Measurements from ENCODE around the gene EXD3. TPM values are rescaled to one million over a fixed set of nuclear protein-coding genes. Genes with fewer than 3 reads are reported as not detected.
"Not testable (repeated sequence)": the region's sequence is repeated elsewhere in the genome, so short reads cannot be mapped to it uniquely, and the experiment has no call there.

Gene EXD3
- total and polyA plus RNA-seq, 4 donors = 9.4 to 43.5 (median 27.6) TPM

GRCh38 chr9:137380171-137380570, 42.8 kb downstream of the EXD3 start:
- 90% methylated on average over 2 of the region's 16 CpGs for WGBS (ENCODE audit: insufficient coverage)
- Histone ChIP-seq H3K27ac (ENCODE audit: low read depth, low read length) (no peak overlapping the region), H3K4me3 (ENCODE audit: low read depth, low read length) (no peak overlapping the region), H3K9me3 (ENCODE audit: control insufficient read depth, insufficient read depth, low read length) (no peaks in the 10 kb centered on the region), H3K27me3 (ENCODE audit: control insufficient read depth, insufficient read depth, low read length) (no peaks in the 10 kb centered on the region), H3K36me3 (ENCODE audit: control insufficient read depth, insufficient read depth, low read length) (peaks cover 47% of the 10 kb centered on the region), H3K4me1 (ENCODE audit: control insufficient read depth, insufficient read depth, low read length) (peaks cover 4% of the 10 kb centered on the region)
- no peak for DNase-seq (ENCODE audit: low read depth in 4 of 6, low spot score in 6 of 6)

- 93% methylated on average over 12 of the region's 12 CpGs for WGBS (ENCODE audit: insufficient coverage)
- Histone ChIP-seq H3K36me3 (ENCODE audit: control insufficient read depth, insufficient read depth, low read length) (peaks cover 43% of the 10 kb centered on the region), H3K4me1 (ENCODE audit: control insufficient read depth, insufficient read depth, low read length) (peaks cover 4% of the 10 kb centered on the region), H3K27ac (ENCODE audit: low read depth, low read length) (no peak overlapping the region), H3K9me3 (ENCODE audit: control insufficient read depth, insufficient read depth, low read length) (no peaks in the 10 kb centered on the region), H3K4me3 (ENCODE audit: low read depth, low read length) (no peak overlapping the region), H3K27me3 (ENCODE audit: control insufficient read depth, insufficient read depth, low read length) (no peaks in the 10 kb centered on the region)
- DNase-seq (ENCODE audit: low read depth in 4 of 6, low spot score in 6 of 6) = no peak
Measured at GRCh38 chr9:137379761-137380161, 43.2 kb downstream of the EXD3 start.

GRCh38 chr9:137378688-137379410, 44.1 kb downstream of the EXD3 start:
- WGBS (ENCODE audit: insufficient coverage) = 95% methylated on average over 17 of the region's 37 CpGs
- not testable (repeated sequence) for H3K27me3 ChIP-seq (ENCODE audit: control insufficient read depth, insufficient read depth, low read length); H3K4me1 ChIP-seq (ENCODE audit: control insufficient read depth, insufficient read depth, low read length); H3K9me3 ChIP-seq (ENCODE audit: control insufficient read depth, insufficient read depth, low read length); H3K4me3 ChIP-seq (ENCODE audit: low read depth, low read length); H3K27ac ChIP-seq (ENCODE audit: low read depth, low read length); DNase-seq (ENCODE audit: low read depth in 4 of 6, low spot score in 6 of 6)
- H3K36me3 ChIP-seq (ENCODE audit: control insufficient read depth, insufficient read depth, low read length) = peaks cover 44% of the 10 kb centered on the region

GRCh38 chr9:137376386-137376785, 46.6 kb downstream of the EXD3 start:
- H3K27ac ChIP-seq (ENCODE audit: low read depth, low read length) = no peak overlapping the region
- no peak overlapping the region for H3K4me3 ChIP-seq (ENCODE audit: low read depth, low read length)
- no peak for DNase-seq (ENCODE audit: low read depth in 4 of 6, low spot score in 6 of 6)
- H3K27me3 ChIP-seq (ENCODE audit: control insufficient read depth, insufficient read depth, low read length) = no peaks in the 10 kb centered on the region
- no peaks in the 10 kb centered on the region for H3K9me3 ChIP-seq (ENCODE audit: control insufficient read depth, insufficient read depth, low read length)
- WGBS (ENCODE audit: insufficient coverage) = 98% methylated on average over 7 of the region's 12 CpGs
- peaks cover 33% of the 10 kb centered on the region for H3K4me1 ChIP-seq (ENCODE audit: control insufficient read depth, insufficient read depth, low read length)
- peaks cover 44% of the 10 kb centered on the region for H3K36me3 ChIP-seq (ENCODE audit: control insufficient read depth, insufficient read depth, low read length)

DNA sequence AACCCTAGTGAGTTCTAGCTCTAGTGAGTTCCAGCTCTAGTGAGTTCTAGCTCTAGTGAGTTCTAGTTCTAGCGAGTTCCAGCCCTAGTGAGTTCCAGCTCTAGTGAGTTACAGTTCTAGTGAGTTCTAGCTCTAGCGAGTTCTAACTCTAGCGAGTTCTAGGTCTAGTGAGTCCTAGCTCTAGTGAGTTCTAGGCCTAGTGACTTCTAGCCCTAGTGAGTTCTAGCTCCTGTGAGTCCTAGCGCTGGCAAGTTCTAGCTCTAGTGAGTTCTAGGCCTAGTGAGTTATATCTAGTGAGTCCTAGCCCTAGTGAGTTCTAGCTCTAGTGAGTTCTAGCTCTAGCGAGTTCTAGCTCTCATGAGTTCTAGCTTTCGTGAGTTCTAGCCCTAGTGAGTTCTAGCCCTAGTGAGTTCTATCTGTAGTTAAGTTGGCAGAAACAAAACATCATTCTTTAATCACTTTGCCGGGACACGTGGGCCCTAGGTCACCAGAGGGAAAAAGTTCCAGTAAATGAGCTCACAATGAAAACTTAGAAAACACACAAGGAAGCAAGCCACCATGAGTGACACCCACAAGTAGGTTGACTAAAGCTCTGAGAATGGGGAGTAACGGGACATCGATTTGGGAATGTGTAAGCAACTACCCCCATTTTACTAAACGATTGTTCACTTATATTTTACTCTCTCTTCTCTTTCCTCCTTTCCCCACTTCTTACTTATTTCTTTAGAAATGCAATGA, 47.5 kb downstream of the EXD3 start:
- peaks cover 46% of the 10 kb centered on the region for H3K36me3 ChIP-seq (ENCODE audit: control insufficient read depth, insufficient read depth, low read length)
- peaks cover 42% of the 10 kb centered on the region for H3K4me1 ChIP-seq (ENCODE audit: control insufficient read depth, insufficient read depth, low read length)
- WGBS (ENCODE audit: insufficient coverage) = 97% methylated on average over 8 of the region's 11 CpGs
- no peak for DNase-seq (ENCODE audit: low read depth in 4 of 6, low spot score in 6 of 6)
- no peaks in the 10 kb centered on the region for H3K9me3 ChIP-seq (ENCODE audit: control insufficient read depth, insufficient read depth, low read length)
- no peak overlapping the region for H3K4me3 ChIP-seq (ENCODE audit: low read depth, low read length)
- H3K27me3 ChIP-seq (ENCODE audit: control insufficient read depth, insufficient read depth, low read length) = no peaks in the 10 kb centered on the region
- H3K27ac ChIP-seq (ENCODE audit: low read depth, low read length) = no peak overlapping the region

GRCh38 chr9:137374131-137374845, 48.7 kb downstream of the EXD3 start:
- Histone ChIP-seq H3K27ac (ENCODE audit: low read depth, low read length) (no peak overlapping the region), H3K36me3 (ENCODE audit: control insufficient read depth, insufficient read depth, low read length) (peaks cover 50% of the 10 kb centered on the region), H3K4me3 (ENCODE audit: low read depth, low read length) (no peak overlapping the region), H3K4me1 (ENCODE audit: control insufficient read depth, insufficient read depth, low read length) (peaks cover 54% of the 10 kb centered on the region), H3K9me3 (ENCODE audit: control insufficient read depth, insufficient read depth, low read length) (no peaks in the 10 kb centered on the region), H3K27me3 (ENCODE audit: control insufficient read depth, insufficient read depth, low read length) (no peaks in the 10 kb centered on the region)
- no peak for DNase-seq (ENCODE audit: low read depth in 4 of 6, low spot score in 6 of 6)
- 82% methylated on average over 32 of the region's 37 CpGs for WGBS (ENCODE audit: insufficient coverage)

DNA sequence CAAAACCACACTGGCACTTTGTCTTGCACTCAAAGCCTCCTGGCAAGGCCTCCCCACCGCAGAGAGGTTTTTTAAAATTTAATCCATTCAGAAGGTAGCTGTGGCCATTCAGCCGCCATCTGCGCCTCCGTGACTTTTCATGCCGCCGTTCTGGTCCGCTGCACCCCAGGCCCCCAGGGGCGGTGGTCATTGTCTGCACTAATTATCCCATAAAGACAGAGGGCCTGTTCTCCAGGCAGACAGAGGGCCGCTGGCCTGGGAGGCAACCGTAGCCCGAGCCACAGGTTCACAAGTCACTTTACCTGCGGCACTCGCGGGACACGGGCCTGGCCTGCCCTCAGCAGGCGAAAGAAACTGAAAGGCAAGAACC, 49.4 kb downstream of the EXD3 start:
- Histone ChIP-seq H3K27ac (ENCODE audit: low read depth, low read length) (no peak overlapping the region), H3K9me3 (ENCODE audit: control insufficient read depth, insufficient read depth, low read length) (no peaks in the 10 kb centered on the region), H3K4me1 (ENCODE audit: control insufficient read depth, insufficient read depth, low read length) (peaks cover 58% of the 10 kb centered on the region), H3K36me3 (ENCODE audit: control insufficient read depth, insufficient read depth, low read length) (peaks cover 49% of the 10 kb centered on the region), H3K4me3 (ENCODE audit: low read depth, low read length) (no peak overlapping the region), H3K27me3 (ENCODE audit: control insufficient read depth, insufficient read depth, low read length) (no peaks in the 10 kb centered on the region)
- peak in 1 of 6 donors; percentile 44 for DNase-seq (ENCODE audit: low read depth in 4 of 6, low spot score in 6 of 6)
- WGBS (ENCODE audit: insufficient coverage) = 62% methylated on average over 15 of the region's 16 CpGs

DNA sequence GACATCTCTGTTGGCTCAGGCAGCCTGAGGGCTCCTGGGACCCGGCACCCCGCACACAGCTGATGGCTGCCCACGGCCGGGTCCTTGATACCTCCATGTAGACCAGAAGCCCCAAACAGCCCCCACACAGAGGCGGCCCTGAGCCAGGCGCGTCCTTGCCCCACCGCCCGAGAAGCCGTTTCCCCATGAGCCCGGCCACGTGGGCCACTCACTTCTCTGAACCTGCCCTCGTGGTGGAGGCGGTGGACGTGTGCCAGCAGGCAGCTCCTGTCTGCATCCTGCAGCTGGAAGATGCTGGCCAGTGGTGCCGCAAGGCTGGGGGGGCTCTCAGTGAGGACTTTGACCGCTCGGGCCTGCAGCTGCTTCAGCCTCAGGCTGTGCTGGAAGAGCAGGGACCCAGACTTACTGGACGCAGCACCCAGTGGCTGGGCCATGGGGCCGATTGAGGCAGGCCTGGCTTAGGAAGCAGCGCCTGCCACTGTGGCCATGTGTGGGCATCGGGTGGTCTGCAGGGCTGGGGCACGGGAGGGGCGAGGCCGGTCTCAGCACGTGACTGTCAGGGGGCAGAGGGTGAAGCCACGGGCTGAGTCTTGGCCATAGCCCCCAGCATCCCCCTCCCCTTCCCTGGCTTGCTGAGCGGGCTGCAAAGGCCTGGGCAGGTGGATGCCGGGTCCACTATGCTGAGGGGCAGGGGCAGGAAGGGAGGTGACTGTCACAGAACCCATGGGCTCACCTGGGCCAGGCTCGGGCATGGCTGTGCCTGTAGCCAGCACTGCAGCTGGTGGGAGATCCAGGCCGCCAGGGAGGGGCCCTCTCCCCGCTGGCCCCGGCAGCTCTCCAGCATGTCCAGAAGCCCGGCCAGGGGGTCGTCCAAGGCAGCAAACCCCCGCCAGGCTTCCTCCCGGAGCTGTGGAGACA, 50.0 kb downstream of the EXD3 start:
- no peaks in the 10 kb centered on the region for H3K9me3 ChIP-seq (ENCODE audit: control insufficient read depth, insufficient read depth, low read length)
- DNase-seq (ENCODE audit: low read depth in 4 of 6, low spot score in 6 of 6) = peak in 1 of 6 donors; percentile 19
- peaks cover 54% of the 10 kb centered on the region for H3K36me3 ChIP-seq (ENCODE audit: control insufficient read depth, insufficient read depth, low read length)
- H3K27me3 ChIP-seq (ENCODE audit: control insufficient read depth, insufficient read depth, low read length) = no peaks in the 10 kb centered on the region
- no peak overlapping the region for H3K4me3 ChIP-seq (ENCODE audit: low read depth, low read length)
- WGBS (ENCODE audit: insufficient coverage) = 55% methylated on average over 28 of the region's 37 CpGs
- no peak overlapping the region for H3K27ac ChIP-seq (ENCODE audit: low read depth, low read length)
- peaks cover 64% of the 10 kb centered on the region for H3K4me1 ChIP-seq (ENCODE audit: control insufficient read depth, insufficient read depth, low read length)
